GM11168 (cell line): ENCODE measurements around the gene SNTG2.

ENCODE experiments used
- in situ Hi-C: fragments of 300-500 bp; cut with MboI; formaldehyde crosslinking; loops from one replicate; pipeline ENCODE4 v1.12.0; 2022; ENCODE audit warnings: low sequenced_read_pairs; ENCODE audit not compliant: unreplicated experiment

SNTG2 gene

DNA sequence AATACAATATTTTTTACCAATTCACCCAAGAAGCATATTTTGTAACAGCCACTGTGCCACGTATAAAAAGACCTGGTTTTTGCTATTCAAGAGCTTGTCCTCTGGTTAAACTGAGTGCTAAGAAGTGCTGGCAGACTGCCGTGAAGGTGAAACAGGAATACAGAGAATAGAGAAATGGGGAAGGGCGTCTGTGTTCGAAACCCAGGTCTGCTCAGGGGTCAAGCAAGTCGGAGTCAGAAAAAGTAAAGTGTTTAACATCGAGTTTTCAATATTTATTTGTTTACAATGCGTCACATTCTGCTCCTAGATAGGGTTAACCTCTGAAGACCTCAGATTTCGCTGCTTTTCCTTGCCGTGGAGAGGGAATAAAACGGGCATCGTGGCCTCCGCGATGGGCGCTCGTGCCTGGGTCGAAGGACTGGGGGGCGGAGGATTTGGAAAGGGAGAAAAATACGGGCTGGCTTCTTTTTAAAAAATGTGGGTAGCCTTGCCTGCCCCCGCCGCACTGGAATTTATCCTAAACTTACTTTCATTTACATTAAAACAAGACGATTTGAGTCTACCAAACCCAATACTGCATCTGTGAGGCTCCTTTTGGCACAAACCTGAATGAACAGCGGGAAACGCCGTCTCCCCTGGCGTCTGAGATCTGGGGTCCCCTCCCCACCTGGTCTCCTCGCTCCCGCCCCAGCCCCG is 1.1 kb upstream of the SNTG2 start:
- in situ Hi-C loops, result no loop called here

DNA sequence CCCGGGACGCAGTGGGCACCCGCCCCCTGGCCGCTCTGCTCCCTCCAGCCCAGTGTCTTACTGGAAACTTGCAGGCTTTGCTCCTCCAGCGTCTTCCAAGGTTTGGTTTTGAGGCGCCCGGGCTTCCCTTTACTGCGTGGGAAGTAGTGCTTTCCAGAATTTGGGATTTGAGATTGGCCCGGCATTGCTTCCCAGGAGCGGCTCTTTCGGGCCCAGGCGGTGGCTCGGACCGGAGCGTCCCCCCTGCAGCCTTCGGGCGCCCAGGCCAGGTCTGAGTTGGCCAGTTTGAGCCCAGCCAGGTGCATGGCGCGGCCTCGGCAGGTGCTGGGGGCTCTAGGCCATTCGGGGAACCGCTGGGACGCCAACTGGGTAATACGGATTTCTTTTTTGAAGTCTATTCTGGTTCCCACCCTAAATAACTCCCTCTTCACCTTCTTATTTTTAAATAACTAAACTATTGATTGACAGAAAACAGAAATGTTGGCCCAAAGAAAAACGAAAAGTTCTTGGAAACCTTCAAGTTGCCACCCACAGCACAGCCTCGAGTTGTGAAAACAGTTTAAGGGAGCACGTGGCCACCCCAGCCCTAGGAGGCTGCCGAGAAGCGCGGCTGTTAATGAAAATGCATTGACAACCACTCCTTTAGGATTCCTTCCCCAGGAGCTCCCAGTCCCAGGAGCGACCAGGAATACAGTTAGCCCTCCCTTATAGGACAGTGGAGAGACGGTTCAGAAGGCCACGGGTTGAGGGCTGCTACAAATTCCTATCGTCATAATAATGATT is 766 bp downstream of the SNTG2 start:
- in situ Hi-C loops, result no loop called here

DNA sequence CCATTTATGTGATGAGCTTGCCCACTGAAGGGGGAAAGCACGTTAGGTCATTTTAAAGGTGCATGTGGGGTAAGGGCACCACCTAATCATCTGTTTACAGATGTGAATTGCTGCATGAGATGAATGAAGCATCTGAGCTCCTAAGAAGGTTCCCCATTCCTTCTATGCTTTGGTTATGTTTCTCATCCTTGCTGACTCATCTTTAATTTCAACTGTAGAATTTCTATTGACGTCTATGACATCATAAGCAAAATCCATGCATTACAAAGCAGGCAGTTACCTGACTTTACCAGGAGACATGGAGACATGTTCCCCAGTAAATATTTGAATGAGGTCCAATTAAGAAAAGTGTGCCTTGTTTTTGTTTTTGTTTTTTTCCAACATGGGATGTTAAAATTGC is 2.8 kb downstream of the SNTG2 start:
- in situ Hi-C loops, result no loop called here

DNA sequence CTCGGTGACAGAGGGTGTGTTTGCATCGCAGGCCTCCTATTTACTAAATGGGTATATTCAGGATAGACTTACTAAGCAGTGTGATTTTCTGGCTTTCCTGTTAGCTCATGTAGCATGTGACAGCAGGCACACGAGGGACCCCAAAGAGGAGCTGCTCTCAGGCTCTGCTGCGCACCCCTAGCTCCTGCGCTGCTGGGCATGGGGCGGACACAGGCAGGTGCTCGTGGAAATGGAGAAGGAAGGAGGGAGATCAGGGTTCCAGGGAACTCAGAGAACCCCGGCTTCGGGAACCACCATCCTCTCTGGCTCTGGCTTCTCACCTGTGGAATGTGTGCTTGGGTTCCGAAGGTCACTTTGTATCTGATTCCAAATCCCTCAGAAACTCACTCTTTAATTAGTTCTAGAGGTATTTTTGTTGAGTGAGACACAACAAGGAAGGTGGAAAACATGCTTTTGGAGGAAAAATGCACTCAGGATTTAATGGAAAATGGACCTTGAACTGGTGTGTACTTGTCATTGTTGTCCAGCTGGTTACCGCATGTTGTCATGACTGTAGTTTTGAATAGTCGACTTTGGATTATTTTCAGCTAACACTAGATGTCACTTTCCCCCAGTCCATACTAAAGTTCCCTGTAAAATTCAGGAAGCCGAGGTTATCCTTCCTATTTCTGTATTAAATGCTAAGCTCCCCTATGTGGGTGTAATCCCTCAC is 3.5 kb downstream of the SNTG2 start:
- in situ Hi-C loops, result no loop called here

DNA sequence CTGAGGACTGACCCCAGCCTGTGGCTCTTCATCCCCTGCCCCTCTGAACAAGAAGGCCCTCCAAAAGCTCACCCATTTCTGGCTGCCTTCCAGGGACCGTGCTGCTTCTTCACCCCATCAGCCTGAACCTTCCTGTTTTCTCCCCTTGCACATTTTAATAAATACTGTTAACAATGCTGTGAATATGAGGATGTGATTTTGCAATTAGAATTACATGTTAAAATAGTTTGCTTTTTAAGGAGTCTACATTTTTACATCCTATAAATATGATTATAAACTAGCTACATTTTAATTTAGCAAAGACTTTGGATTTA is 4.0 kb downstream of the SNTG2 start:
- in situ Hi-C loops, result no loop called here

DNA sequence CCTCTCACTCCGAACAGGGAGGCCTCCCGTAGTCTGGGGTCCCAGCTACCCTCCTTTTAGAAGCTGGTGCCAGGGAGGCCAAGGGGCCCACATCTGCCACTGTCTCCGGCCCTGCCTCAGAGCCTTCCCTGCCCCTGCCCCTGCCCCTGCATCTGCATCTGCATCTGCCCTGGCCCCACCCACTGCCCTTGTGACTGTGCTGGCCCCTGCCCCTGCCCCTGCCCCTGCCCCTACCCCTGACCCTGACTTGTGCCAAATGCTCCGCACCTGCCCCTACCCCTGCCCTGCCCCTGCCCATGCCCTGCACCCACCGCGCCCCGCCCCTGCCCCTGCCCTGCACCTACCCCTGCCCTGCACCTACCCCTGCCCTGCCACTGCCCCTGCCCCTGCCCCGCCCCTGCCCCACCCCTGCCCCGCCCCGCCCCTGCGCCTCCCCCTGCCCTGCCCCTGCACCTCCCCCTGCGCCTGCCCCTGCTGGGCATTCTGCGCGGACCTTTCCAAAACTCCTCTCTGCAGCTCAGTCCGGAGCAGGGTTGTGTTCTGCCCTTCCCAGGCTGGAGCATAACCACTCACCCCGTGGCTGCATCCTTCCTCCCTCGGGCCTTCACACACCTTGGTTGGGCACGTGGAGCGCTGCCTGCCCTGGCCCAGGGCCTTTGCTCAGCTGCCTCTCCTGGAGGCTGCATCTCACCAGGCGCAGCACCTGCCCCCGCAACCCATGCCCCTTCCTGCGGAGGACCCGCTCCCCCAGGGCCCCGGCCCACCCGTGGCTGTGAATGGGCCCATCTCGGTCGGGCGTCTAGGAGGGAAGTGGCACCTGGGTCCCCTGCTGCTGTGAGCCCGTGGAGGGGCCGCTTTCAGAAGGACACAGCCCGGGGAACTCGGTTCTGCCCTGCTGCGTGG is 5.4 kb downstream of the SNTG2 start:
- in situ Hi-C loops, result no loop called here

DNA sequence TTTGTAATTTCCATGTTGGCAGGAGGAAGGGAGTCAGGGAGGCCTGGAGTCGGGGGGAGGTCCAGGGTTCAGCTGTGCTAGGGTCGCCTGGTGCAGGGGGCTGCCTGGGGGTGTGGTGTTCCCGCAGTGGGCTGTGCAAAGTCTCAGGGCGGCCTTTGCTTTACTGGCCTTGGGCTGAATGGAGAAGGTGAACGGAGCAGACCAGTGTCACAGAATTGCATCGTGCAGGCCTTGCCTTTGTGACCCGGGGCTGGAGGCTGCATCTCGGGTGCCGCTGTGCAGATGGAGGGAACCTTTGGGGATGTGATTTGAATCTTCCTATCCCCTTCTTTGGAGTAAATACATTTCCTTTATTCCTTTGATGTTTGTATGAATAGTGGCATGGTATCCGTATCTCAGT is 8.8 kb downstream of the SNTG2 start:
- in situ Hi-C loops, result no loop called here

DNA sequence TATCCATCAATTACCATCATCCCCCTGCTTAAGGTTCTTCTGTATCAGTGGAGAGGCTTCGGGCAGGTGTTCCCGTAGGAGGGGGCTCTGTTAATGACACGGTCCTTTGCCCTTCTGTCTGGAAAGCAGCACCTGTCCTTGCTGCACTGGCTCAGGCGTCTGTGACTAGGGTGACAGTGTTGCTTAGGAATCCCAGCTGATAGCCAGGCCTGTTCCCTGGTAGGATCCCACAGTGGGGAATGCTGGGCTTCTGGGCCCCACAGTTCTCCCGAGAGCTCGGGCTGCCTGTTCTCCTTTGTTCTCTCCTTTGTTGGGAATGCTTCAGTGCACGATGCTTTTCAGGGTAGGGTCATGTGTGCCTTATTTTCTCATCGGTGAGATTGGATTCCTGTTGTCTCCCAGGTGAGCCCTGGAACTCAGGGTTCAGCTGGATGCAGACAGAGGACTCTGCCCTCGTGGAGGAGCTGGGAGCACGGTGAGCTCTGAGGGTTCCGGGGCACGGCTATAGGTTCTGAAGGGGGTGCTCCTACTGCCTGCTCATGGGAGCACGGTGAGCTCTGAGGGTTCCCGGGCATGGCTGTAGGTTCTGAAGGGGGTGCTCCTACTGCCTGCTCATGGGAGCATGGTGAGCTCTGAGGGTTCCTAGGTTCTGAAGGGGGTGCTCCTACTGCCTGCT is 9.6 kb downstream of the SNTG2 start:
- in situ Hi-C loops, result no loop called here

DNA sequence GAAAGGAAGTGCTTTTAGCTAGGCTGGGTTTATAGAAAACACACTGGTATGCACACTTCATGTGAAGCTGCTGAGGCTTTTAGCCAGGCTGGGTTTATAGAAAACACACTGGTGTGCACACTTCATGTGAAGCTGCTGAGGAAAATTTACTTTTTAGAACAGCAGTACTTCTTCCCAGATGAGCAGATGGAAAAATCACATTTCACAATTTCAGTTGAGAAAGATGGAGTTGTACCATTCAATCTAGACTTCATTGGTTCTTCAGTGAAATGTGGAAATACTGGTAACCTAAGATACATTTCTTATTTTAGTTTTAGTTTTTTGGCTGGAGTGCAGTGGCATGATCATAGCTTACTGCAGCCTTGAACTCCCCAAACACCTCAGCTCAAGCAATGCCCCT is 11.1 kb downstream of the SNTG2 start:
- in situ Hi-C loops, result no loop called here

DNA sequence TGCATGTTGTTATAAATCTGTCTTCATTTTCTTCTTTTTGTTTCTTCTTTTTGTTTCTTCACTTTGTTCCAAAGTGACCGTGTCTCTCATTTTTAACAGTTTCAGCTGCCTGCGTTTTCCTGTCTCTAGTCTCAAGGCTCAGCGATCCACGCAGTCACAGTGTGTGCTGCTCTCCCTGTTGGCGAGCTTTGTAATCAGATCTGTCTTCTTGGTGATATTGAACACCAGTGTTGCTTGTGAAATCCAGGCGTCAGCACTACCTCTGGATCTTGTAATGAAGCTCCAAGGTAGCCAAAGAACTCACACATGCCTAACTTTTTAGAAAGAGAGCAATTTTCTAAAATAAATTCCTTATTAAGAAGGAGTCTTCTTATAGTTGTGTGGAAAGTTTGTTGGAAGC is 13.2 kb downstream of the SNTG2 start:
- in situ Hi-C loops, result no loop called here

DNA sequence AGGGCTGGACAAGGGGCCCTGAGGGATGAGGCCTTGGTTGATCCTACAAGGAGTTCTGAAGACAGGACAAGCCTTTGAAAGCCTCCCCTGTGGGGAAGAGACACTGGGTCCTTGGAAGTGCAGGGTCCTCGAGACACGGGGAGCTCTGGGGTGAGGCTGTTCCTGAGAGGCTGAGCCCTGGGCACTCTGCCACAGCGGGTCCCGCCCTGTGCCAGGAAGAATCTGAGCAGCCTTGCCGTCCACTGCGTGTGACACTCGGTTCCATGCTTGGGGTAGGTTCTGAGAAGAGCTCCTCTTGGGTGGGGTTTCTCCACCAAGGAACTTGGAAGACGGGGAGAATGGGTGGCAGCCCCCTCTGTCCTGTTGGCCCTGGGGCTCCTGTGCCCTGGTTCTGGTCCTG is 13.9 kb downstream of the SNTG2 start:
- in situ Hi-C loops, result no loop called here

DNA sequence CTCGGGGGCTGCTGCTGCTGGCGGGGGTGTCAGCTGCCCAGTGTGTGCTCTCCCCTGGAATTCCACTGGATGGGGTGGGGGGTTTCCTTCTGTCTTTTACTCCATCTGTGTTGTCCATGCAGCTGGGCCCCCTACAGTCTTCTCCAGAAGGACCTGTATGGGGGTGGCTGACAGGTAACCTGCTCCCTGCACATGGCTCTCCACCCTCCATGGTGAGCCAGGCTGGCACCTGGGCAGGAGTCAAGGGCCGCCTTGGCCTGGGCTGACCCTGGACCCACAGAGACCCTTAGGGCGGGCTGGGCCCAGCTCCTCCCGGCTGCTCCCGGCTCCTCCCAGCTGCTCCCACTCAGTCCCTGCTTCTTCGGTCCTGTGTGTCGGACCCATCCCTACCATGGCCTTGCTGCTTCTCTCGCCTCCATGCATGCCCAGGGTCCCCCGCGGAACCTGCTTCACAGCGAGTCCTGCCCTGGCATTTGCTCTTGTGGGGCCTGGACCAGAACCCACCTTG is 15.0 kb downstream of the SNTG2 start:
- in situ Hi-C loops, result no loop called here

DNA sequence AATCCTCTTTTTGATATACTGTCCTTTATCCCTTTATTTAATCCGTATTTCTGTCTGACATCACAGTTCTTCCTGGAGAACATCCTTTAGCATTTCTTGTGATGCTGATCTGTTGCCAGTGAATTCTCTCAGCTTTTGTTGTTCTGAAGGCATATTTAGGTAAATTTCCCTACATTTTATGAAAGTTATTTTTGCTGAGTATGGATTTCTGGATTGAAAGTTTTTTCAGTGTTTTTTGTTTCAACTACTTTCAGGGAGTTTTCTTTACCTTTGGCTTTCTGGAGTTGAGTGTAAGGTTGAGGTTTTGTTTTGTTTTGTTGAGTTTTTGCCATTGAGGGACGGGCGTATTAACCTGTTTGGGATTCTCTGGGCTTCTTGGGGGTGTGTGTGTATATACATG is 22.5 kb downstream of the SNTG2 start:
- in situ Hi-C loops, result no loop called here

DNA sequence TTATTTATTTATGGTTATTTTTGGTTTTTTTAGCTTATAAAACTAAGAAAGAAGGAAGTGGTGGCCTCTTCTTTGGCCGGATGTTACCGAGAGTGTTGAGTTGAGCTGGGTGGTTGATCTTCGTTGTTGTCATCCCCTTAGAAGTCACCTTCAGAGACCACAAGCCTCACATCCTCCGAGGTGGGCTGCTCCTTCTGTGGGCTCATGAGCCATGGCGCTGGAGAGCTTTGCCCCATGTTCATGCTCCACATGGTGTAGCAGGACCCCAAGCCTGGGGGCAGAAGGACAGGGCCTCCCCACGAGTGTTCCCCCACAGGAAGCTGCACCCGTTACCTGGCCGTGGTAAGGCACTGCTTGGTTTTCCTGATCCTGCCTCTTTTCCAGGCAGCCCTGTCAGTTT is 23.4 kb downstream of the SNTG2 start:
- in situ Hi-C loops, result no loop called here

DNA sequence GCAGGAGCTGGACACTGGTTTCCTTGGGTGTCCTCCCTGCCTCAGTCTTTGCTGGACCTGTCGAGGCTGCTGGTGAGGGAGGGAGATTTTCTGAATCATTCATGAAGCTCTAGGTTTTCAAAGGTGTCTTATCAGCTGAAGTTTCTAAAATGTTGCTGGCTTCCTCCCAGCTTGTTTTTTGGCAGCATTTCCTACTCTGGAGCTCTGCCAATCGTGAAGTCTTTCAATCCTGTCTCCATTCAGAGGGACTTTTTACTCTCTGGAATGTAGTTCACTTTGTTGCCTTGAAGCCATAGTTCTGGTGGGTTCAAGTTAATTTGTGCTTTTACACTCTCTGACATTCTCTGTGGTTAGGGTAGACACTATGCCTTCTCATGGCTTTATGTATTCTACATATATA is 23.9 kb downstream of the SNTG2 start:
- in situ Hi-C loops, result no loop called here

DNA sequence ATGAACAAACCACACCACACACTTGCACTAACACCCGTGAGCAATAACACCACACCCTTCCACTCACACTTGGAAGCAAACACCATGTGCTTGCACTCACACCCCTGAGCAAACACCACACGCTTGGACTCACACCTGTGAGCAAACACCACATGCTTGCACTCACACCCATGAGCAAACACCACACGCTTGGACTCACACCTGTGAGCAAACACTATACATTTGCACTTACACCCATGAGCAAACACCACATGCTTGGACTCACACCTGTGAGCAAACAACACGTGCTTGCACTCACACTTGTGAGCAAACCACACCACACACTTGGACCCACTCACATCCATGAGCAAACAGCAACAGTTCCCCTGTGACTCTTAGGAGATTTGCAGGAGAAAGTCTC is 24.4 kb downstream of the SNTG2 start:
- in situ Hi-C loops, result no loop called here

DNA sequence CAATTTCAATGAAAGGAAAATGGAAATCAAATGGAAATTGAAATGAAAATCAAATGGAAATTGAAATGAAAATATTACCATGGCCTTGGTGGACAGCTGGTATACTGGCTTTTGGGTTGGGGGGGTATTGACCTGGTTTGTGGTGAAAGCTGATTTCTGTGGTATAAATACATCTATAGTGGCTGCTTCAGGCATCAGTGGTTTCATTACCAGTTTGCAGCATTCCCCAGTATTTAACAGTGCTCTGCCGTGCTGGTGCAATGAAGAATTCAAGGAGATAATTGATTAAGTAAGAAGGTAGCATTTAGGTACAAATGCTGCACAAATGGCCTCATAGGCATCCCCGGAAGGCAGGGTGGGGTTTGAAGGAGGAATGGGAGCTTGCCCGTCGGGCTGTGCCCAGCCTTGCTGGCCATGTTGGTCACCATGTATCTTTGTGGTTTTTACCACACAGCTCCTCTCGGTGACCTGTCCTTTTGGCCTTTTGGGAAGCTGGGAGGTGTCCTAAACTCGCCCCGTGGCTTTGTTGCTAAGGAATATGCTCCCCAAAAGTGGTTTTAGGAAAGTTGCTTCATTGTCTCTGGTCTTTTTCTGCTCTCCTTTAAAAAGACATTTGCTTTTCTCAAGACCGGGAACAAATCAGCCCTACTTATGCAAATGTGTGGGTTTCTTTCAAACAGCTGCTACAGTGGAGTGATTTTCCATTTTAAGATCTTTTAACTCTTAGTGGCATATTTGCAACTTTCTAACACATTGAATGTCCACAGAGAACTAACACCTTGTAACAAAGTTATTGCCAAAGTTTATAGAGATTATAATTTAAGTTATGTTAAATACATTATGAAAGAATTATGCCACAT is 28.6 kb downstream of the SNTG2 start:
- in situ Hi-C loops, result no loop called here

DNA sequence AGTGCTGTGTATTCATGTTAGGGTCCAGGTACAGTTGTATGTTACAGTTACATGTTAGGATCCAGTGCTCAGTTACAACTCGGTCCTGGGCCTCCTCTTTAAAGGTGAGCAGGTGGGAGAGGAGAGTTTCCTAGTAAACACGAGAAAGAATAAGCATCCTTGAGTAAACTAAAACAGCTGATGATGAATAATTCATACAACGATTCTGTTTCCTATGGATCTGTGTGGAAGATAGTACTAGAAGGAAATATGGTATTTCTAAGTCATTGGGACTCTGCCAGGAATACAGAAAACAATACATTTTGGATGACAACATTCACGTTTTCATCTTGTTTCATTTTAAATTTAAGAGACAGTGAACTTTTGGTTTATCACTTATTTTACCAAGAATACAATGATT is 29.5 kb downstream of the SNTG2 start:
- in situ Hi-C loops, result no loop called here

DNA sequence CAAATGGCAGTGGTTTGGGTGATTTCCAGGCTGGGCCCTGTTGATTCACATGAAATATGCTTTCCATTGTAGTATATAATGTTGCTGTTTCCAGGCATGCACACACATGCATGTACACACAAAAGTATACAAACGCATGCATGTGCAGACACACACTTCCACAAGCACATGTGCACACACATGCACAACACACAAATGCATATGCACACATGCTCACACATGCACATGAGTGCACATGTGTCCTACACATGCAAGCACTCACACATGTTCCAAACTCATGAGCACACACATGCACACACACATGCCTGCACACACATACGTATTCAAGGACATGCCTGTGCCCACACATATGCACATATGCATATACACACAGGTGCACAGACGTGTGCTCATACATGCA is 30.6 kb downstream of the SNTG2 start:
- in situ Hi-C loops, result no loop called here
